C4-2B (cell line): Measurements from ENCODE around the gene RTN4.

Experiments used
- H3K27ac ChIP-seq: fragments of 450-650 bp; 2 replicates; pipeline ENCODE4 v1.5.1; 2017
- ZFX ChIP-seq: fragments of 450-650 bp; IDR thresholded peaks from 2 replicates; pipeline ENCODE4 v1.6.1; 2017
- TF ChIP-seq, protein P1 (sequence below): fragments of 450-650 bp; conservative IDR thresholded peaks from 2 replicates; pipeline ENCODE4 v1.5.1; 2017; ENCODE audit warnings: mild to moderate bottlenecking

Gene RTN4

DNA sequence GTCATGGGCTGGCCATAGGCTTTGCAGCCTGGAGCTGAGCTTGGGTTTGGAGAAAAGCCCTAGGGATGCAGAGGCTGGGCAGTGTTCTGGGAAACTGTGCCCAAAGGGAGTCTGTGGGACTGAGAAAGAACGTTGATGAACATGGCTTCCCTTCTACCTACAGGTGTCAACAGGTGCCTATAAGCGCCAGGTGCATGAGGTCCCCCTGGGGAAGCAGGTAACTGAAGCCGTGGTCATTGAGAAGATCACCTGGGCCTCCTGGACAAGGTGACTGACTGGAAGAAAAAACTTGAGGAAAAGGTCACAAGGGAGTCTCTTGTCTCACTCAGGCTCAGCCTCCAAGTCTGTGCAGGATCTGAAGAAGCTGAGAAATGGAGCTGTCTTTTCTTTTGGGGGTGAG lies 83.4 kb downstream of the RTN4 start:
- TF ChIP-seq, protein P1, sequence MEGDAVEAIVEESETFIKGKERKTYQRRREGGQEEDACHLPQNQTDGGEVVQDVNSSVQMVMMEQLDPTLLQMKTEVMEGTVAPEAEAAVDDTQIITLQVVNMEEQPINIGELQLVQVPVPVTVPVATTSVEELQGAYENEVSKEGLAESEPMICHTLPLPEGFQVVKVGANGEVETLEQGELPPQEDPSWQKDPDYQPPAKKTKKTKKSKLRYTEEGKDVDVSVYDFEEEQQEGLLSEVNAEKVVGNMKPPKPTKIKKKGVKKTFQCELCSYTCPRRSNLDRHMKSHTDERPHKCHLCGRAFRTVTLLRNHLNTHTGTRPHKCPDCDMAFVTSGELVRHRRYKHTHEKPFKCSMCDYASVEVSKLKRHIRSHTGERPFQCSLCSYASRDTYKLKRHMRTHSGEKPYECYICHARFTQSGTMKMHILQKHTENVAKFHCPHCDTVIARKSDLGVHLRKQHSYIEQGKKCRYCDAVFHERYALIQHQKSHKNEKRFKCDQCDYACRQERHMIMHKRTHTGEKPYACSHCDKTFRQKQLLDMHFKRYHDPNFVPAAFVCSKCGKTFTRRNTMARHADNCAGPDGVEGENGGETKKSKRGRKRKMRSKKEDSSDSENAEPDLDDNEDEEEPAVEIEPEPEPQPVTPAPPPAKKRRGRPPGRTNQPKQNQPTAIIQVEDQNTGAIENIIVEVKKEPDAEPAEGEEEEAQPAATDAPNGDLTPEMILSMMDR: no peak
- TF ChIP-seq ZFX: no peak
- H3K27ac ChIP-seq: no peak overlapping the region; the same call in 1 of the 2 replicates

DNA sequence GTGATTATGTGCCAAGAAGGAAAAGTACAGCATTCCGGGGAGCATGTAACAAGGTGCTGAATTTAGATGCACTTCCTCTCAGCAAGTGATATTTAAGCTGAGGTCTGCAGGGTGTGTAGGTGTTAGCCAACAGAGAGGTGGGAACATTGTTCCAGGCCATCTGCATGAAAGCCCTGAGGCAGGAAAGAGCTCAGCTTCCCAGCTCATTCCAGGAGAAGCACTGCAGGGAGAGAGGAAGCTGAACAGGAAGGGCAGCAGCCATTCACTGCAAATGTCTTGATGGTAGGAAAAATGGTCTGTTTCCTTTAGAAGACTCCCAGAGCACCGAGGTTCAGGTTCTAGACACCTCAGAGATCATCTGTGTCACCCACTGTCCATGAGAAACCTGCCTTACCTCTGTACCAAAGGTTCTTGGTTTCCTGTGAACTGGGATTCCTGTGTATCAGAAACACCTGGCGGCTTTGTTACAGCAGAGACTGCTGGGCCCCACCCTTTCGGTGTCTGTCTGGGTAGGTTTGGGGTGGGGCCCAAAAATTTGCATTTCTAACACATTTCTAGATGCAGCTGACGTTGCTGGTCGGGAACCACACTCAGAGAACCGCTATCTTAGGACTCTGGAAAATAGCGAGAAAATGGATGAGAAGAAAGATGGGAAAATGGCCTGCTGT lies 84.0 kb downstream of the RTN4 start:
- H3K27ac ChIP-seq: no peak overlapping the region; the same call in 1 of the 2 replicates
- TF ChIP-seq, protein P1: no peak

DNA sequence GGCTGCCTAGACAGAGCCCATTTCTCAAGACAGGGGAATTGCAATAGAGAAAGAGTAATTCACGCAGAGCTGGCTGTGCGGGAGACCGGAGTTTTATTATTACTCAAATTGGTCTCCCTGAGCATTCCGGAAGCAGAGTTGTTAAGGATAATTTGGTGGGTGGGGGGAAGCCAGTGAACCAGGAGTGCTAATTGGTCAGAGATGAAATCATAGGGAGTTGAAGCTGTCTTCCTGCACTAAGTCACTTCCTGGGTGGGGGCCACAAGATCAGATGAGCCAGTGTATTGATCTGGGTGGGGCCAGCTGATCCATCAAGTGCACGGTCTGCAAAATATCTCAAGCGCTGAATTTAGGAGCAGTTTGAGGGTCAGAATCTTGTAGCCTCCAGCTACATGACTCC lies 84.8 kb downstream of the RTN4 start:
- TF ChIP-seq, protein P1: no peak
- TF ChIP-seq ZFX: no peak
- H3K27ac ChIP-seq: no peak overlapping the region

DNA sequence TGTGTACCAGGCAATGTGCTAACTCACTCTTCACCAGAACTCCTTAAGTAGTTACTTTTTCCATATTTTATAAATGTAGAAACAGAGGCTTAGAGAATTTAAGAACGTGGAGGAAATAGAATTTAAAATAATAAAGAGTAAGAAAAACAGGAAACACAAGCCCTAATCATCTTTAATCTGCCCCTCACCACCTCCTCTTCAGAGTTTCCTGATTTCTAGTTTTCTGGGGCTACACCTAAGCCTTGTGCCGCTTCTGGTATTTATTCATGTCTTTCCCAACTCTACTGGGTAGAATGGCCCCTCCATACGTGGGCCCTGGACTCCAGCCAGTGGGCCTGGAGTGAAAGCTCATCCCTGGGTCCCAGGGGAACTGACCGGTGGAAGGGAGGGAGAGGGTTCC lies 85.4 kb downstream of the RTN4 start:
- no peak overlapping the region for H3K27ac ChIP-seq
- no peak for TF ChIP-seq ZFX
- TF ChIP-seq, protein P1: no peak

DNA sequence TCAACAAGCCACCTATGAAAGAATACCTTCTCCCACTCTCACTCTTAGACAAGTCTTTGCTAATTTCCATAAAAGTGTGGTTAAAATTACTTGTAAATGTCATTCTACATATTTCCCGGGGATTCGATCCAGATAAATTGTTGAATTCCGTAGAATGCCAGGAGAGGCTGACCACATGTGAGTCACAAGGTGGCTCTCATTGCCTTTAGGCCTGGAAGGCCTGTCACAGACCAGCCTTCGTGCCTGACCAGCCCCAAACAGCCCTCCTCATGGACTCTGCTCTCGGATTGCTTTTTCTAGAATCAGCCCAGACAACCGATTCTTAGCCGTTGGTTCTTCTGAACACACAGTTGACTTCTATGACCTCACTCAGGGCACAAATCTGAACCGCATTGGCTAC lies 86.0 kb downstream of the RTN4 start:
- H3K27ac ChIP-seq: no peak overlapping the region
- TF ChIP-seq ZFX: no peak
- TF ChIP-seq, protein P1: no peak

DNA sequence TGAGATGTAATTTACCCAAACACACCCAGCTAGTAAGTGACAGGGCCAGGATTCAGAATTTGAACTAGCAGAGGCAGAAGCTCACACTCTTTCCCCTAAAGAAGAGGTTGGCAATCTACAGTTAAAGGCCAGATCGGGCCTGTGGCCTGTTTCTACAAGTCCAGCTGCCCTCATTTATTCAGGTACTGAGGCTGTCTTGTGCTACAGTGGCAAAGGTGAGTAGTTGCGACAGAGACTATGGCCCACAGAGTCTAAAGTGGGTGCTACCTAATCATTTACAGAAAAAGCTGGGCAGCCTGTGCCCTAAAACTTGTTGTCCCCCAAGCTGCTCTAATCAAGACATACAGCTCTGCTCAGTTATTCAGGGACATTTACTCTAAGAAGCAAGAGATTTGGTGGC lies 86.8 kb downstream of the RTN4 start:
- no peak overlapping the region for H3K27ac ChIP-seq
- TF ChIP-seq, protein P1: no peak
- no peak for TF ChIP-seq ZFX

DNA sequence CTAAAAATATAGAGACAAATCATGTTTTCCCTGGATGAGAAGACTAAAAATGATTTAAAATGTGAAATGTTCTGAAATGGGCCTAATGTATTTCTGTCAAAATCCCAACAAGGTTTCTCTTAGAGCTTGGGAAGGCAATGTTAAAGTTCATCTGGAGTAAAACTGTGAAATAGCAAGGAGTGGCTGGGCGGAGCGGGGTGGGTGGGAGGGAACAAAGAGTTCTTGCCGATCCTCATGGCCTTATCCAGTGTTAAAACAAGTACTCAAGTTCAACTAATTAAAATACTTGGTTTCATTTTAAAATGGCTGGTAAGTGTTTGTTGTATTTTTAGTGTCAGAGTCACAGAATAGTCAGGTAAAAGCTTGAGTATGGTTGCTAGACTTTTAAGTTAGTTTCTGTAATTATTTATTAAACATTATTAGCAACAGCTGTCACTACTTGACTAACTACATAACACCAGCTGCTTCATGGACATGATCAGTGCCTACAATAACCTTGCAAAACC lies 87.3 kb downstream of the RTN4 start:
- TF ChIP-seq, protein P1: no peak
- no peak for TF ChIP-seq ZFX
- no peak overlapping the region for H3K27ac ChIP-seq
